Stimulated activated CD4-positive, alpha-beta T cell treated with anti-CD3 and anti-CD28 coated beads, Interleukin-1b, Interleukin-23, amount 100 ng/mL, for 24 hours (primary cell): ENCODE measurements around the gene TMEM82.

Source experiments
- DNase-seq, 4 experiments: peaks; one replicate each; pipeline ENCODE4 v3.0.0-alpha.2; 2020; ENCODE audit warnings: low read depth in 4 of 4, low spot score in 1 of 4

The TMEM82 gene

GRCh38 chr1:15735304-15736037 is 6.8 kb upstream of the TMEM82 start:
- DNase-seq: no peak

GRCh38 chr1:15736038-15736891 is 6.0 kb upstream of the TMEM82 start, which contains the start of gene SLC25A34:
SLC25A34 (plus strand) TSS chr1:15736258; CDS start chr1:15736486, 228 bp downstream.
- no peak for DNase-seq

GRCh38 chr1:15736892-15737261 is 5.4 kb upstream of the TMEM82 start:
- no peak for DNase-seq

- DNase-seq: no peak
These were observed 4.7 kb upstream of the TMEM82 start for GRCh38 chr1:15737324-15738319.

GRCh38 chr1:15738416-15739113 is 3.7 kb upstream of the TMEM82 start:
- no peak for DNase-seq

GRCh38 chr1:15739259-15739658 is 3.0 kb upstream of the TMEM82 start:
- no peak for DNase-seq

- DNase-seq: no peak
These were observed 2.6 kb upstream of the TMEM82 start for GRCh38 chr1:15739745-15740144.

GRCh38 chr1:15740924-15741850 is 1.1 kb upstream of the TMEM82 start:
- DNase-seq: peak; percentile 16 to 56 (median 32)

GRCh38 chr1:15744122-15744679 is 1.9 kb downstream of the TMEM82 start:
- no peak for DNase-seq

- no peak for DNase-seq
These were observed 5.1 kb downstream of the TMEM82 start for GRCh38 chr1:15747378-15747777.

GRCh38 chr1:15748264-15748663 is 6.0 kb downstream of the TMEM82 start:
- no peak for DNase-seq

- no peak for DNase-seq
These were observed 6.5 kb downstream of the TMEM82 start for GRCh38 chr1:15748690-15749398.

- no peak for DNase-seq
These were observed 7.3 kb downstream of the TMEM82 start for GRCh38 chr1:15749399-15750291.

- no peak for DNase-seq
These were observed 8.6 kb downstream of the TMEM82 start for GRCh38 chr1:15750924-15751323.

- no peak for DNase-seq
These were observed 9.4 kb downstream of the TMEM82 start for GRCh38 chr1:15751717-15752116.

GRCh38 chr1:15753776-15754175 is 11.5 kb downstream of the TMEM82 start:
- DNase-seq: no peak

GRCh38 chr1:15755021-15755645 is 12.8 kb downstream of the TMEM82 start:
- no peak for DNase-seq
